GM12878 (cell line): ENCODE measurements around the gene TRHDE. TPM values are rescaled to one million over a fixed set of nuclear protein-coding genes. Genes with fewer than 3 reads are reported as not detected.

ENCODE experiments used
- ATAC-seq: fragments of 200-7000 bp; cut with Tn5 transposase; 3 replicates; pipeline ENCODE4 v1.9.1; 2020; ENCODE audit warnings: mild to moderate bottlenecking, moderate library complexity
- BruUV-seq: library from RNA; stranded (reverse); fragments of 400-500 nt; replicated peaks from 2 replicates; lab custom pipeline; 2021; lab: Mats Ljungman, UMichigan
- CTCF ChIA-PET: fragments of 300-600 bp; sonication (Branson Sonifier 250); formaldehyde crosslinking; extraction: SDS; loops from one replicate; lab custom pipeline; 2021; ENCODE audit warnings: inconsistent platforms; lab: Yijun Ruan, JAX
- POLR2A ChIA-PET: fragments of 350-600 bp; formaldehyde crosslinking; extraction: SDS; loops from one replicate; lab custom pipeline; 2021; ENCODE audit warnings: inconsistent platforms; lab: Charles Lee
- RAD21 ChIA-PET: fragments of 300-600 bp; sonication (Branson Sonifier 250); formaldehyde crosslinking; loops from one replicate; lab custom pipeline; 2023; ENCODE audit warnings: antibody characterized with exemption; ENCODE audit not compliant: unreplicated experiment; lab: Charles Lee
- SMC1A ChIA-PET: fragments of 300-600 bp; sonication (Branson Sonifier 250); formaldehyde crosslinking; loops from one replicate; lab custom pipeline; 2023; ENCODE audit not compliant: unreplicated experiment, uncharacterized antibody; lab: Charles Lee
- DNase-seq: peaks from one replicate; pipeline ENCODE4 v3.0.0-alpha.2; 2011; ENCODE audit warnings: low read depth, low spot score
- FAIRE-seq: peaks from 3 replicates; lab custom pipeline; 2011; peaks lifted over from hg19 to GRCh38; lab: Jason Lieb, UNC
- H2AFZ ChIP-seq: 2 replicates; pipeline ENCODE4 v1.6.0; 2011; ENCODE audit warnings: low read depth, low read length, control low read depth; ENCODE audit not compliant: control insufficient read depth
- H3K27ac ChIP-seq: 2 replicates; pipeline ENCODE4 v1.5.1; 2011; ENCODE audit warnings: control low read depth; ENCODE audit not compliant: control insufficient read depth, insufficient read depth
- H3K27me3 ChIP-seq, 2 experiments: replicated peaks in 1 of 2; 2 replicates each; pipeline versions ENCODE4 v1.6.0 to v1.6.1; 2011; ENCODE audit warnings: low read length in 1 of 2; ENCODE audit not compliant: control insufficient read depth in 2 of 2, insufficient read depth in 2 of 2
- H3K36me3 ChIP-seq, 2 experiments: 2 replicates each; pipeline ENCODE4 v1.5.1; 2011; ENCODE audit warnings: low read length in 1 of 2; ENCODE audit not compliant: control insufficient read depth in 2 of 2, insufficient read depth in 2 of 2
- H3K4me1 ChIP-seq: 2 replicates; pipeline ENCODE4 v1.6.1; 2011; ENCODE audit warnings: mild to moderate bottlenecking, low read length, moderate library complexity, mixed read lengths; ENCODE audit not compliant: control insufficient read depth, insufficient read depth
- H3K4me2 ChIP-seq: 2 replicates; pipeline ENCODE4 v1.6.0; 2011; ENCODE audit warnings: control low read depth; ENCODE audit not compliant: control insufficient read depth, insufficient read depth
- H3K4me3 ChIP-seq: fragments of 200-600 bp; sonication (generic); 2 replicates; pipeline ENCODE4 v1.5.1; 2016
- H3K79me2 ChIP-seq: 2 replicates; pipeline ENCODE4 v1.6.0; 2011; ENCODE audit warnings: low read length; ENCODE audit not compliant: control insufficient read depth, insufficient read depth
- H3K9ac ChIP-seq: 2 replicates; pipeline ENCODE4 v1.8.0; 2011; ENCODE audit warnings: low read length, control low read depth, mixed read lengths; ENCODE audit not compliant: control insufficient read depth, insufficient read depth
- H3K9me3 ChIP-seq: replicated peaks from 3 replicates; pipeline ENCODE4 v1.5.1; 2011; ENCODE audit warnings: mild to moderate bottlenecking, low read length; ENCODE audit not compliant: control insufficient read depth, insufficient read depth
- H4K20me1 ChIP-seq: 2 replicates; pipeline ENCODE4 v1.6.0; 2011; ENCODE audit not compliant: control insufficient read depth, insufficient read depth
- CBX5 ChIP-seq: sonication (generic); IDR thresholded peaks from 2 replicates; pipeline ENCODE4 v1.6.1; 2016; ENCODE audit warnings: low read depth, moderate library complexity, mild to moderate bottlenecking, inconsistent platforms
- CEBPB ChIP-seq, 2 experiments: fragments of 150-350 bp in 1 of 2; IDR thresholded peaks; 2 replicates each; pipeline ENCODE4 v1.6.1; 2012 to 2014; ENCODE audit warnings: low read depth in 2 of 2, low read length in 2 of 2, borderline replicate concordance in 1 of 2, inconsistent platforms in 1 of 2
- CREM ChIP-seq: IDR thresholded peaks from 2 replicates; pipeline ENCODE4 v1.6.1; 2014; ENCODE audit warnings: antibody characterized with exemption, low read depth
- DPF2 ChIP-seq: fragments of 450-650 bp; IDR thresholded peaks from 2 replicates; pipeline ENCODE4 v1.6.1; 2017; ENCODE audit warnings: mild to moderate bottlenecking
- EP300 ChIP-seq, 2 experiments: fragments of 150-350 bp in 1 of 2; IDR thresholded peaks; 2 replicates each; pipeline ENCODE4 v1.6.1; 2011 to 2012; ENCODE audit warnings: low read depth in 2 of 2, low read length in 2 of 2, borderline replicate concordance in 1 of 2, improper control_type of control experiment in 1 of 2, inconsistent platforms in 1 of 2; ENCODE audit not compliant: control insufficient read depth in 1 of 2
- ETV6 ChIP-seq, 2 experiments: fragments of 450-650 bp in 1 of 2; IDR thresholded peaks in 1 of 2; conservative IDR thresholded peaks in 1 of 2; 2 replicates each; pipeline ENCODE4 v1.6.1; 2014; ENCODE audit warnings: antibody characterized with exemption in 1 of 2, borderline replicate concordance in 1 of 2, low read depth in 1 of 2, mild to moderate bottlenecking in 1 of 2, moderate library complexity in 1 of 2
- FOXM1 ChIP-seq: IDR thresholded peaks from 2 replicates; pipeline ENCODE4 v1.6.1; 2012; ENCODE audit warnings: low read depth, mild to moderate bottlenecking, inconsistent platforms, low read length, moderate library complexity
- IKZF1 ChIP-seq: fragments of 450-650 bp; conservative IDR thresholded peaks from 2 replicates; pipeline ENCODE4 v1.6.1; 2017; ENCODE audit warnings: antibody characterized with exemption, mild to moderate bottlenecking
- IKZF2 ChIP-seq, 2 experiments: fragments of 450-650 bp; IDR thresholded peaks; 2 replicates each; pipeline ENCODE4 v1.6.1; 2017; ENCODE audit warnings: mild to moderate bottlenecking in 2 of 2, moderate library complexity in 2 of 2
- JUNB ChIP-seq: IDR thresholded peaks from 2 replicates; pipeline ENCODE4 v1.6.1; 2016; ENCODE audit warnings: antibody characterized with exemption, mild to moderate bottlenecking
- JUND ChIP-seq: IDR thresholded peaks from 2 replicates; pipeline ENCODE4 v1.6.1; 2012; ENCODE audit warnings: low read depth, mild to moderate bottlenecking, low read length, improper control_type of control experiment, moderate library complexity
- KDM1A ChIP-seq: fragments of 200-600 bp; sonication (generic); IDR thresholded peaks from 2 replicates; pipeline ENCODE4 v1.6.1; 2016; ENCODE audit warnings: borderline replicate concordance
- MEF2A ChIP-seq: IDR thresholded peaks from 2 replicates; pipeline ENCODE4 v1.6.1; 2011; ENCODE audit warnings: low read depth, mild to moderate bottlenecking, low read length, moderate library complexity; ENCODE audit not compliant: insufficient read depth
- MTA2 ChIP-seq: fragments of 450-650 bp; IDR thresholded peaks from 2 replicates; pipeline ENCODE4 v1.6.1; 2016; ENCODE audit warnings: low read depth, mild to moderate bottlenecking, moderate library complexity
- NFIC ChIP-seq: IDR thresholded peaks from 2 replicates; pipeline ENCODE4 v1.6.1; 2012; ENCODE audit warnings: low read depth, mild to moderate bottlenecking, inconsistent platforms, low read length, moderate library complexity
- NR2F1 ChIP-seq: fragments of 450-650 bp; conservative IDR thresholded peaks from 2 replicates; pipeline ENCODE4 v1.6.1; 2017; ENCODE audit warnings: mild to moderate bottlenecking
- PAX5 ChIP-seq: IDR thresholded peaks from 2 replicates; pipeline ENCODE4 v1.6.1; 2011; ENCODE audit warnings: low read depth, low read length, borderline replicate concordance
- PML ChIP-seq: IDR thresholded peaks from 2 replicates; pipeline ENCODE4 v1.6.1; 2012; ENCODE audit warnings: low read length, inconsistent platforms
- RUNX3 ChIP-seq: IDR thresholded peaks from 2 replicates; pipeline ENCODE4 v1.6.1; 2012; ENCODE audit warnings: low read length, inconsistent platforms
- SPI1 ChIP-seq: IDR thresholded peaks from 2 replicates; pipeline ENCODE4 v1.6.1; 2011; ENCODE audit warnings: low read depth, mild to moderate bottlenecking, low read length, moderate library complexity, borderline replicate concordance; ENCODE audit not compliant: insufficient read depth
- TAF1 ChIP-seq: IDR thresholded peaks from 2 replicates; pipeline ENCODE4 v1.6.1; 2011; ENCODE audit warnings: mild to moderate bottlenecking, low read depth, low read length, borderline replicate concordance
- TBL1XR1 ChIP-seq: IDR thresholded peaks from 2 replicates; pipeline ENCODE4 v1.6.1; 2012; ENCODE audit warnings: low read depth, low read length, improper control_type of control experiment
- TCF7 ChIP-seq: IDR thresholded peaks from 2 replicates; pipeline ENCODE4 v1.6.1; 2014; ENCODE audit warnings: antibody characterized with exemption, borderline replicate concordance
- ZBED1 ChIP-seq: IDR thresholded peaks from 2 replicates; pipeline ENCODE4 v1.6.1; 2016; ENCODE audit warnings: borderline replicate concordance
- ZNF24 ChIP-seq: fragments of 450-650 bp; IDR thresholded peaks from 2 replicates; pipeline ENCODE4 v1.6.1; 2017; ENCODE audit warnings: antibody characterized with exemption, mild to moderate bottlenecking
- WGBS: methylation state at CpG from one replicate; pipeline ENCODE4 v1.1.6; 2016; ENCODE audit warnings: low lambda C conversion rate; ENCODE audit not compliant: insufficient replicate concordance, insufficient coverage; ENCODE audit errors: missing lambda C conversion rate; 5-methylcytosine and 5-hydroxymethylcytosine counted together
- in situ Hi-C: fragments of 300-500 bp; cut with MboI; formaldehyde crosslinking; loops from 9 replicates; pipeline ENCODE4 v1.14.3; 2018; ENCODE audit warnings: mixed read lengths
- intact Hi-C: fragments of 100-400 bp; cut with micrococcal nuclease; formaldehyde crosslinking; loops from one replicate; pipeline ENCODE4 v1.14.2; 2022; ENCODE audit not compliant: unreplicated experiment
- polyA plus RNA-seq, 11 experiments: library from polyadenylated mRNA; depleted of rRNA in 4 of 11; unstranded in 6 of 11; stranded (reverse) in 5 of 11; fragments of >200 nt; fragmentation: Nextera tagmentation in 4 of 11; fragmentation: Illumina TruSeq in 1 of 11; extraction: Ambion mirVana in 4 of 11; extraction: Trizol in 1 of 11; gene quantifications; 1 replicate in 1 of 11; 2 replicates in 10 of 11; pipeline versions ENCODE4 v1.2.1 to v1.2.3, GENCODE V29; 2011 to 2016; ENCODE audit warnings: inconsistent platforms in 2 of 11, missing spikeins in 2 of 11, low read depth in 1 of 11
- total RNA-seq, 4 experiments: library from RNA; depleted of rRNA in 3 of 4; stranded (reverse); fragments of >200 nt in 3 of 4; fragmentation: Illumina TruSeq in 1 of 4; extraction: Trizol in 1 of 4; gene quantifications; 2 replicates each; pipeline versions ENCODE4 v1.2.1 to v1.2.3, GENCODE V29; 2013 to 2021
- TF ChIP-seq, protein P1 (sequence below): IDR thresholded peaks from 2 replicates; pipeline ENCODE4 v1.6.1; 2012; ENCODE audit warnings: low read length, inconsistent platforms

The TRHDE gene
- total and polyA plus RNA-seq, 10 of the 15 experiments (the other 5 are each of a cell fraction or from before 2014, with no cell fraction given), result not detected

DNA sequence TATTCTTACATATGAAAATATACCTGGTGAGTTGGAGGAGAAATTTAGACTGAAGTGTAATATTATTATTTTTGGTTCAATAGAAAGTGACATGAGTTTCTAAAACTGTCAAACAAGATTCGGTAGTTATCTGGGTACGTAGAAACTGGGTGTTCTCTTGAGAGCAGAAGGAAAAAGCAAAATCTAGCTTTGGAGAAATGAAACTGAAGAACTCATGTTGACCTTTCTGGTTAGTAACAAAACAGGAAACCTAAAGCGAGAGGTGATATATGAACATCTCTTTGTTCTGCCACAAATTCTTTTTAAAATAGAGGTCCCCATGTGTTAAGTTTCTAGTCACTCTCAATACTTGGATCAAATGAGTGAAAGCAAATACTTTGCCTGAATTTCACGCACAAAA is 401.7 kb downstream of the TRHDE start:
- 0% methylated on average over 4 of the region's 4 CpGs for WGBS
- ATAC-seq (peak; percentile 76), DNase-seq (peak; percentile 3), FAIRE-seq (no peak)
- H3K79me2 ChIP-seq, result no peaks in the 10 kb centered on the region
- H3K9ac ChIP-seq, result no peak overlapping the region
- CTCF ChIA-PET, result interaction anchor here (0.5 kb wide), 1 partner anchor 118 kb away, joined by 4 read pairs; no protein-coding TSS in a partner anchor
- no peaks in the 10 kb centered on the region; the same call in 1 of the 2 replicates for H3K4me1 ChIP-seq
- intact Hi-C loops, result no loop called here
- no peaks in the 10 kb centered on the region for H4K20me1 ChIP-seq
- in situ Hi-C loops, result no loop called here
- POLR2A ChIA-PET, result no interaction called here
- no peak overlapping the region for H2AFZ ChIP-seq
- BruUV-seq, result no TSS peak
- RAD21 ChIA-PET, result no interaction called here
- no peak overlapping the region for H3K27ac ChIP-seq
- H3K36me3 ChIP-seq, result no peaks in the 10 kb centered on the region
- no peaks in the 10 kb centered on the region for H3K27me3 ChIP-seq
- H3K4me3 ChIP-seq, result no peak overlapping the region
- no peaks in the 10 kb centered on the region for H3K9me3 ChIP-seq
- 0 out of 2 replicates have a peak overlapping the region, but pooled peaks have one; percentile 9 for H3K4me2 ChIP-seq
- SMC1A ChIA-PET, result interaction anchor here (1.5 kb wide), 1 partner anchor 12 kb away, joined by 3 read pairs; no protein-coding TSS in a partner anchor
- TF ChIP-seq NR2F1, result 0 out of 2 replicates have a peak, but pooled peaks have one; percentile 19
- peak; percentile 44; the same call in 1 of the 2 replicates for TF ChIP-seq MTA2
- peak; percentile 73 for TF ChIP-seq RUNX3
- peak in 1 of 2 experiments; percentile 59; a peak in 2 of 4 replicates for TF ChIP-seq EP300 (IDR thresholded peaks at IDR 0.05; ENCODE audit: borderline replicate concordance in 1 of 2, control insufficient read depth in 1 of 2, low read depth in 2 of 2, low read length in 2 of 2)
- TF ChIP-seq KDM1A, result no peak
- TF ChIP-seq JUNB, result peak; percentile 30
- peak; percentile 86 for TF ChIP-seq NFIC
- 0 out of 2 replicates have a peak, but pooled peaks have one; percentile 52 for TF ChIP-seq CBX5
- peak; percentile 74; the same call in 1 of the 2 replicates for TF ChIP-seq MEF2A
- 0 out of 2 replicates have a peak, but pooled peaks have one; percentile 41 for TF ChIP-seq PML
- no peak for TF ChIP-seq TAF1
- peak; percentile 81 for TF ChIP-seq FOXM1
- 0 out of 2 replicates have a peak, but pooled peaks have one; percentile 16 for TF ChIP-seq TBL1XR1
- peak in 1 of 2 experiments; percentile 44; a peak in 2 of 4 replicates for TF ChIP-seq IKZF2 (IDR thresholded peaks at IDR 0.05)
- TF ChIP-seq JUND, result no peak
- peak; percentile 39; the same call in 1 of the 2 replicates for TF ChIP-seq TCF7
- TF ChIP-seq ZBED1, result peak; percentile 73; the same call in 1 of the 2 replicates
- peak; percentile 60; the same call in 1 of the 2 replicates for TF ChIP-seq CREM
- peak in 1 of 2 experiments; percentile 45; a peak in 1 of 4 replicates for TF ChIP-seq CEBPB (IDR thresholded peaks at IDR 0.05; ENCODE audit: borderline replicate concordance in 1 of 2, low read depth in 2 of 2, low read length in 2 of 2)
- TF ChIP-seq ZNF24, result no peak
- peak in 1 of 2 experiments; percentile 32; a peak in 1 of 4 replicates for TF ChIP-seq ETV6 (conservative IDR thresholded peaks at IDR 0.05 in 1 of 2, IDR thresholded peaks at IDR 0.05 in 1 of 2; ENCODE audit: borderline replicate concordance in 1 of 2, low read depth in 1 of 2)
- TF ChIP-seq IKZF1, result 0 out of 2 replicates have a peak, but pooled peaks have one; percentile 31
- TF ChIP-seq SPI1, result peak; percentile 78
- TF ChIP-seq, protein P1, sequence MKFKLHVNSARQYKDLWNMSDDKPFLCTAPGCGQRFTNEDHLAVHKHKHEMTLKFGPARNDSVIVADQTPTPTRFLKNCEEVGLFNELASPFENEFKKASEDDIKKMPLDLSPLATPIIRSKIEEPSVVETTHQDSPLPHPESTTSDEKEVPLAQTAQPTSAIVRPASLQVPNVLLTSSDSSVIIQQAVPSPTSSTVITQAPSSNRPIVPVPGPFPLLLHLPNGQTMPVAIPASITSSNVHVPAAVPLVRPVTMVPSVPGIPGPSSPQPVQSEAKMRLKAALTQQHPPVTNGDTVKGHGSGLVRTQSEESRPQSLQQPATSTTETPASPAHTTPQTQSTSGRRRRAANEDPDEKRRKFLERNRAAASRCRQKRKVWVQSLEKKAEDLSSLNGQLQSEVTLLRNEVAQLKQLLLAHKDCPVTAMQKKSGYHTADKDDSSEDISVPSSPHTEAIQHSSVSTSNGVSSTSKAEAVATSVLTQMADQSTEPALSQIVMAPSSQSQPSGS, result peak; percentile 72; the same call in 1 of the 2 replicates
- TF ChIP-seq PAX5, result no peak
- 0 out of 2 replicates have a peak, but pooled peaks have one; percentile 34 for TF ChIP-seq DPF2
